ENCODE data around the gene IL23A. TPM values are rescaled to one million over a fixed set of nuclear protein-coding genes. Genes with fewer than 3 reads are reported as not detected.

IL23A gene
- total RNA-seq, 5 donors from 2014 or later (not counting 1 experiment from before 2014, with no cell fraction given) = 16.3 to 29.9 (median 27.6) TPM

GRCh38 chr12:56307221-56307965, 31.3 kb upstream of the IL23A start:
- no peaks in the 10 kb centered on the region for H3K27me3 Mint-ChIP-seq

GRCh38 chr12:56308714-56309113, 30.0 kb upstream of the IL23A start:
- Mint-ChIP-seq H3K27ac (no peak overlapping the region), H3K4me1 (no peaks in the 10 kb centered on the region), H3K27me3 (no peaks in the 10 kb centered on the region), H3K9me3 (no peaks in the 10 kb centered on the region), H3K36me3 (peaks cover 15% of the 10 kb centered on the region), H3K4me3 (no peak overlapping the region)
- Histone ChIP-seq H3K27ac (ENCODE audit: low read length) (no peak overlapping the region), H3K36me3 (ENCODE audit: control insufficient read depth in 2 of 2, extremely low read depth in 1 of 2, insufficient read depth in 1 of 2, low read length in 1 of 2) (peaks cover 2 to 42% of the 10 kb centered on the region in 2 donors), H3K27me3 (replicated peaks in 1 of 2; ENCODE audit: control insufficient read depth in 2 of 2, extremely low read depth in 1 of 2, insufficient read depth in 2 of 2, low read length in 1 of 2) (no peaks in the 10 kb centered on the region), H3K4me3 (ENCODE audit: control insufficient read depth in 1 of 2, extremely low read depth in 1 of 2, low read length in 1 of 2) (no peak overlapping the region), H3K4me1 (ENCODE audit: control insufficient read depth in 1 of 2, extremely low read depth in 1 of 2, insufficient read depth in 2 of 2, low read length in 2 of 2) (no peaks in the 10 kb centered on the region), H3K9me3 (no peaks in the 10 kb centered on the region)
- no peak for ATAC-seq (replicated peaks in 1 of 4)
- ChIA-PET POLR2A (interaction anchor here (0.7 to 0.8 kb wide), 2 partner anchors 11 to 16 kb away, joined by 3 read pairs; no protein-coding TSS in a partner anchor), CTCF (interaction anchor here in 1 of 2 donors (0.6 to 0.9 kb wide), 3 partner anchors 92 to 190 kb away, joined by 3 read pairs; no protein-coding TSS in a partner anchor)
- 83% methylated on average over 1 of the region's 3 CpGs for WGBS (ENCODE audit: insufficient coverage)
- DNase-seq = no peak

More at GRCh38 chr12:56307221-56307965, 31.3 kb upstream of the IL23A start:
- CTCF ChIA-PET = interaction anchor here (0.5 to 0.9 kb wide), 2 partner anchors 25 to 45 kb away, joined by 3 to 12 read pairs; no protein-coding TSS in a partner anchor
- H3K36me3 Mint-ChIP-seq = peaks cover 15% of the 10 kb centered on the region
- ATAC-seq (replicated peaks in 1 of 4) = no peak
- POLR2A ChIA-PET = no interaction called here
- WGBS (ENCODE audit: insufficient coverage) = no CpG with 5 or more reads among the region's 7 CpGs
- no peak overlapping the region for H3K27ac ChIP-seq (ENCODE audit: low read length)
- H3K4me1 ChIP-seq (ENCODE audit: control insufficient read depth in 1 of 2, extremely low read depth in 1 of 2, insufficient read depth in 2 of 2, low read length in 2 of 2) = peaks cover 0 to 5% of the 10 kb centered on the region in 2 experiments
- no peaks in the 10 kb centered on the region for H3K9me3 ChIP-seq
- H3K36me3 ChIP-seq (ENCODE audit: control insufficient read depth in 2 of 2, extremely low read depth in 1 of 2, insufficient read depth in 1 of 2, low read length in 1 of 2) = peaks cover 2 to 42% of the 10 kb centered on the region in 2 donors
- no peak overlapping the region for H3K27ac Mint-ChIP-seq
- peaks cover under 1 to 2% (median under 1%) of the 10 kb centered on the region in 3 donors for H3K4me1 Mint-ChIP-seq
- H3K27me3 ChIP-seq (replicated peaks in 1 of 2; ENCODE audit: control insufficient read depth in 2 of 2, extremely low read depth in 1 of 2, insufficient read depth in 2 of 2, low read length in 1 of 2) = no peaks in the 10 kb centered on the region
- no peaks in the 10 kb centered on the region for H3K9me3 Mint-ChIP-seq
- no peak overlapping the region for H3K4me3 ChIP-seq (ENCODE audit: control insufficient read depth in 1 of 2, extremely low read depth in 1 of 2, low read length in 1 of 2)
- no peak for DNase-seq
- H3K4me3 Mint-ChIP-seq = no peak overlapping the region

- peaks cover 14% of the 10 kb centered on the region for H3K36me3 Mint-ChIP-seq
- H3K4me3 Mint-ChIP-seq = no peak overlapping the region
- H3K27ac Mint-ChIP-seq = no peak overlapping the region
- no peak overlapping the region for H3K27ac ChIP-seq (ENCODE audit: low read length)
- no peaks in the 10 kb centered on the region for H3K9me3 ChIP-seq
- peaks cover 2 to 40% of the 10 kb centered on the region in 2 donors for H3K36me3 ChIP-seq (ENCODE audit: control insufficient read depth in 2 of 2, extremely low read depth in 1 of 2, insufficient read depth in 1 of 2, low read length in 1 of 2)
- ChIA-PET CTCF (interaction anchor here in 1 of 2 donors (0.6 kb wide), 1 partner anchor 25 kb away, joined by 7 read pairs; no protein-coding TSS in a partner anchor), POLR2A (interaction anchor here (0.5 to 0.7 kb wide), 3 partner anchors 19 to 232 kb away, joined by 3 to 4 read pairs (median 3); no protein-coding TSS in a partner anchor)
- H3K4me1 ChIP-seq (ENCODE audit: control insufficient read depth in 1 of 2, extremely low read depth in 1 of 2, insufficient read depth in 2 of 2, low read length in 2 of 2) = peaks cover 9 to 12% of the 10 kb centered on the region in 2 experiments
- H3K4me1 Mint-ChIP-seq = peaks cover 11 to 15% (median 13%) of the 10 kb centered on the region in 3 donors
- no peaks in the 10 kb centered on the region for H3K27me3 ChIP-seq (replicated peaks in 1 of 2; ENCODE audit: control insufficient read depth in 2 of 2, extremely low read depth in 1 of 2, insufficient read depth in 2 of 2, low read length in 1 of 2)
- no peaks in the 10 kb centered on the region for H3K27me3 Mint-ChIP-seq
- WGBS (ENCODE audit: insufficient coverage) = 99% methylated on average over 11 of the region's 12 CpGs
- no peak overlapping the region for H3K4me3 ChIP-seq (ENCODE audit: control insufficient read depth in 1 of 2, extremely low read depth in 1 of 2, low read length in 1 of 2)
- no peak for DNase-seq
- H3K9me3 Mint-ChIP-seq = no peaks in the 10 kb centered on the region
- no peak for ATAC-seq (replicated peaks in 1 of 4)
Observed at GRCh38 chr12:56311003-56311402, 27.7 kb upstream of the IL23A start.

- no peaks in the 10 kb centered on the region for H3K9me3 Mint-ChIP-seq
- ChIA-PET POLR2A (interaction anchor here in 1 of 2 donors (0.5 to 2.0 kb wide), 4 partner anchors 16 to 321 kb away, joined by 3 to 17 read pairs (median 8); partner anchors contain the start of gene STAT2), CTCF (interaction anchor here in 1 of 2 donors (0.6 to 2.7 kb wide), 8 partner anchors 18 to 211 kb away, joined by 3 to 21 read pairs (median 6); partner anchors contain the start of genes IL23A, PA2G4, PAN2 and SMARCC2)
- 0% methylated on average over 9 of the region's 11 CpGs for WGBS (ENCODE audit: insufficient coverage)
- Histone ChIP-seq H3K4me1 (ENCODE audit: control insufficient read depth in 1 of 2, extremely low read depth in 1 of 2, insufficient read depth in 2 of 2, low read length in 2 of 2) (peaks cover 9 to 17% of the 10 kb centered on the region in 2 experiments), H3K9me3 (no peaks in the 10 kb centered on the region), H3K36me3 (ENCODE audit: control insufficient read depth in 2 of 2, extremely low read depth in 1 of 2, insufficient read depth in 1 of 2, low read length in 1 of 2) (peaks cover 2 to 38% of the 10 kb centered on the region in 2 donors), H3K27me3 (replicated peaks in 1 of 2; ENCODE audit: control insufficient read depth in 2 of 2, extremely low read depth in 1 of 2, insufficient read depth in 2 of 2, low read length in 1 of 2) (no peaks in the 10 kb centered on the region), H3K27ac (ENCODE audit: low read length) (peak overlapping the region; percentile 79), H3K4me3 (ENCODE audit: control insufficient read depth in 1 of 2, extremely low read depth in 1 of 2, low read length in 1 of 2) (peak overlapping the region; percentile 66 to 96)
- no peaks in the 10 kb centered on the region for H3K27me3 Mint-ChIP-seq
- H3K4me3 Mint-ChIP-seq = peak overlapping the region; percentile 97 to 99 (median 97)
- DNase-seq (peak in 2 of 35 experiments; percentile 6 to 11), ATAC-seq (replicated peaks in 1 of 4) (no peak)
- peaks cover 11 to 19% (median 19%) of the 10 kb centered on the region in 3 donors for H3K4me1 Mint-ChIP-seq
- peak overlapping the region; percentile 97 to 99 for H3K27ac Mint-ChIP-seq
- H3K36me3 Mint-ChIP-seq = peaks cover 7% of the 10 kb centered on the region
Observed at GRCh38 chr12:56315249-56315621, 23.4 kb upstream of the IL23A start.

GRCh38 chr12:56315622-56316473, 22.8 kb upstream of the IL23A start, which contains the start of gene CNPY2:
Gene CNPY2, minus strand, starts transcription at chr12:56315988. Its CDS starts 771 bp downstream, at chr12:56315217.
- Histone ChIP-seq H3K4me1 (ENCODE audit: control insufficient read depth in 1 of 2, extremely low read depth in 1 of 2, insufficient read depth in 2 of 2, low read length in 2 of 2) (peaks cover 9 to 17% of the 10 kb centered on the region in 2 experiments), H3K36me3 (ENCODE audit: control insufficient read depth in 2 of 2, extremely low read depth in 1 of 2, insufficient read depth in 1 of 2, low read length in 1 of 2) (peaks cover 0 to 32% of the 10 kb centered on the region in 2 donors), H3K27ac (ENCODE audit: low read length) (peak within 1 kb of the TSS; percentile 79), H3K27me3 (replicated peaks in 1 of 2; ENCODE audit: control insufficient read depth in 2 of 2, extremely low read depth in 1 of 2, insufficient read depth in 2 of 2, low read length in 1 of 2) (no peaks in the 10 kb centered on the region), H3K9me3 (no peaks in the 10 kb centered on the region), H3K4me3 (ENCODE audit: control insufficient read depth in 1 of 2, extremely low read depth in 1 of 2, low read length in 1 of 2) (peak within 1 kb of the TSS; percentile 66 to 96)
- ChIA-PET POLR2A (interaction anchor here (0.6 to 2.0 kb wide), 7 partner anchors 14 to 410 kb away, joined by 3 to 17 read pairs (median 4); partner anchors contain the start of gene STAT2 (in 2 of the 2)), CTCF (interaction anchor here (0.5 to 2.7 kb wide), 14 partner anchors 10 to 342 kb away, joined by 3 to 21 read pairs (median 4); partner anchors contain the start of genes COQ10A (in 1 of the 2), IL23A (in 1 of the 2), PA2G4 (in 1 of the 2) and PAN2 (in 1 of the 2))
- H3K36me3 Mint-ChIP-seq = peaks cover 7% of the 10 kb centered on the region
- peak within 1 kb of the TSS; percentile 97 to 99 for H3K27ac Mint-ChIP-seq
- WGBS (ENCODE audit: insufficient coverage) = under 1% methylated on average over 60 of the region's 62 CpGs
- peaks cover 11 to 19% (median 19%) of the 10 kb centered on the region in 3 donors for H3K4me1 Mint-ChIP-seq
- peak; percentile 90 to 94 (median 92) for ATAC-seq (replicated peaks in 1 of 4)
- DNase-seq = peak; percentile 86 to 97 (median 91)
- H3K9me3 Mint-ChIP-seq = no peaks in the 10 kb centered on the region
- H3K27me3 Mint-ChIP-seq = no peaks in the 10 kb centered on the region
- peak within 1 kb of the TSS; percentile 97 to 99 (median 97) for H3K4me3 Mint-ChIP-seq

Measured in T-cell (primary cell).